NCI-H1417 (cell line): Measurements from ENCODE around the gene LAPTM5.

ENCODE experiments used
- DNase-seq, 3 experiments: peaks; one replicate each; lab custom pipeline; 2025; lab: John Stamatoyannopoulos, UW

The LAPTM5 gene

DNA sequence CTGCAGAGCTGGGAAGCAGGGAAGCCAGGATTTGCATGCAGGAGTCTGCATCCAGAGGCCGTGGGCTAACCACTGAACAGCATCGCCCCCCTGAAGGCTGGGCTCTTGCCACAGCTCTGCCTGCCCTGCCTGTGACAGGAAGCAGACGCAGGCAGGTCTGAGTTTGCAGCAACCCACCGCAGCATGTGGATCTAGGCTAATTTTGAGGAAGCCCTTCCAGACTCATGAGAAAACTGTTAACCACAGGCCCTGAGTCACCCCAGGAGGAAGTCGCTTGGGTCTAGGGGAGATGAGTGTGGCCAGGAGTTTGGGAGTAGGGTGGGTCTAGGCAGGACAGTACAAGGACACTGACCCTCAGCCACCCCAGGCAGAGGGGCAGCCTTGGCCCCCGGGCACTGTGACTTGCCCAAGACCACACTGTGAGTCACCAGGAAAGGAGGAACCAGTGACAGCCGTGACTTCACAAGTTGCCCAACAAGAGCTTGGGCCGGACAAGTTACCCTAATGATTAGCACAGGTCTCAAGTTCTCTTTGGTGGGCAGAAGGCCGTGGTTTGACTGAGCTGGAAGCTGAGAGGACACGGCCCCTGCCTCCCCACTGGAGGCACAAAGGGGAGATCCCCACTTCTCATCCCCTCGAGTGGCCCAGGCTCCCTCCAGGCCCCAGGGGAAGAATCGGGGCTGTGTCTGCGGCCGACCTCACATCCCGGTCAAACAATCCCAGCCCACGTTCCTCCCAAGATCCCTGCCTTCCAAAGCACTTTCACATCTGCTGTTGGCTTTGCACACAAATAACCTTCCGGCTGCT lies 826 bp downstream of the LAPTM5 start:
- DNase-seq = no peak

DNA sequence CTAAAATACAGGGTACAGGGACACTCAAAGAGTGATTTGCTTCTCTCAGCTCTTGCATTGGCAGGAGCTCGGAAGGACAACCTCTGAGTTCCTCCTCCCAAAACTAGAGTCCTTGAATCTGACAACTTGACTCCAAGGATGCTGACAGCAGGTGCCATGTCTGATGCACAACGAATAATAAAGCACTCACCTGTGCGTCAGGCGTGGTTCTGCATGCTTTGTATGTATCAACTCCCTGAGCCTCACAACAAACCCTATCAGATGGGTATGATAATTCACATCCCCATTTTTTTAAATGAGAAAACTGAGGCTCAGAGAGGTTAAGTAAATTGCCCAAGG lies 1.4 kb downstream of the LAPTM5 start:
- DNase-seq = no peak

- no peak for DNase-seq
These were observed 1.8 kb downstream of the LAPTM5 start for GRCh38 chr1:30755746-30756145.

DNA sequence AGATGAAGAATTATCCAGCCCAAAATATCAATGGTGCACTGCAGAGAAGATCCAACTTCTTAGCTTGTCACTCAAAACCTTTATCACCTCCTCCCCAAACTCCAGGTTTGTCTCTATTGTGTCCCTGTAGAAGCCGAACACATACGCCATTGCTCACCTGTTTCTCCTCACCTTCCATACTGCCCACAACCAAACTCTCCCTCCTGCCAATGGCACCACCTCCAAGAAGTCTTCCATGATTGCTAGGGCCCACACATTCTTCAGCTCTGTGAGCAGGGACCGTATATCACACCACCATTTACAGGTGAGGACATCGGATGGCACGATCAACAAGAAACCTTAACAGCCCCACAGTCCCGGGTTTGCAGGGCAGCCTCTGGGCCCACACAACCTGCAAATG lies 2.2 kb downstream of the LAPTM5 start:
- no peak for DNase-seq

DNA sequence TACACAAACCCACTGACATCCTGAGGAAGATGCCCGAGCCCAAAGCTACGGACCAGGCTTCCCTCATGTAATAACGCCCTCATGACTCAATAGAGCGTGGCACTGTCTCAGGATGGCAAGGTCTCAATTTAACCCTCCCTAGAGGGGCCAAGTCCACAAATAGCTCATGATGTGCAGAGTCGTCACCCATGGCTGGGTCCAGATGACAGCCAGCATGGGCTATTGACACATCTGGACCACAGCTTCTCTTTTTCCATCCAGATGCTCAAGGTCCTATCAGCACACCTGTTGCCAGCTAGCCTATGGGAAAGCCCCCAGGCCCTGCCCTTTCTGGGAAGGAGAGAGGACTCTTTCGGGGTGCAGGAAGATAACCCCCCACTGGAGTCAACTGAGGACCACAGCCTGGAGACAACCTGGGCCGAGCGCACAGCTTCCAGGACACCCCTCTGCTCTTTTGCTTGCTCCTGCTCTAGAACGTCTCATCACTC lies 2.8 kb downstream of the LAPTM5 start:
- no peak for DNase-seq

- DNase-seq = no peak
These were observed 3.9 kb downstream of the LAPTM5 start for GRCh38 chr1:30753660-30754123.

- no peak for DNase-seq
These were observed 4.5 kb downstream of the LAPTM5 start for GRCh38 chr1:30753118-30753517.

DNA sequence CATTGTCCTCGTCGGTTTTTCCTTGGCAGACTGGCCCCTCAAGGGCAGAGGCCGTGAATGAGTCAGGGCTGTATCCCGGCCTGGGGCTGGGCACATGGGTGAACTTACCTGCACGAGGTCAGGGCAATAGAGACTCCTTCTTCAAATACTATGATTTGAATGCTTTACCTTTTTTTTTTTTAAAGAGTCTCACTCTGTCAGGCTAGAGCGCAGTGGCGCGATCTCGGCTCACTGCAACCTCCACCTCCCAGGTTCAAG lies 5.0 kb downstream of the LAPTM5 start:
- no peak for DNase-seq

GRCh38 chr1:30751830-30752650 lies 5.5 kb downstream of the LAPTM5 start:
- DNase-seq = no peak

DNA sequence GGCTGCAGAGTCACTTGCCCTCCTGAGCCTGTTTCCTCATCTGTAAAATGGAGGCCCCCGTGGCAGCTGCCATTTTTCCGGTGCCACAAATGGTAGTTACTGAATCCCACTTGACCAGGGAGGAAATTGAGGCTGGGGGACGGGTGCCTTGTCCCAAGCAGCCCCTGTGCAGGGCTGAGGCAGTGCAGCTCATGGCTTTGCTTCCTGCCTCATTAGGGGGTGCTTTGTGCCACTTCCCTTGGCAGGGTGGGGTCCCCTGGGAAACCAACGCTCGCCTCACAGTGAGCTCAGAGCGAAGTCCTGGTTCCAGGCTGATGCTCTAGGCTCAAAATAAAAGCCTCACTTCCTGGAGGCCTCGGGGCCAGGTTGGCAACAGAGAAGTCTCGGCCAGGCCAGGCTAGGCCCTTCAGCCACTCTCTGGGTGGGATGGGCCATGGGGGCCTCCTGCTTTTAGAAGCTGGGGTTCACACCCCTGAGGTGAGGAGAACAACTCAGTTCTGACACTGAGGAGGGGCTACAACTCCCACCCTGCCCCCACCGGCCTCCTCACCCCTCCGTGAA lies 6.8 kb downstream of the LAPTM5 start:
- DNase-seq = no peak

DNA sequence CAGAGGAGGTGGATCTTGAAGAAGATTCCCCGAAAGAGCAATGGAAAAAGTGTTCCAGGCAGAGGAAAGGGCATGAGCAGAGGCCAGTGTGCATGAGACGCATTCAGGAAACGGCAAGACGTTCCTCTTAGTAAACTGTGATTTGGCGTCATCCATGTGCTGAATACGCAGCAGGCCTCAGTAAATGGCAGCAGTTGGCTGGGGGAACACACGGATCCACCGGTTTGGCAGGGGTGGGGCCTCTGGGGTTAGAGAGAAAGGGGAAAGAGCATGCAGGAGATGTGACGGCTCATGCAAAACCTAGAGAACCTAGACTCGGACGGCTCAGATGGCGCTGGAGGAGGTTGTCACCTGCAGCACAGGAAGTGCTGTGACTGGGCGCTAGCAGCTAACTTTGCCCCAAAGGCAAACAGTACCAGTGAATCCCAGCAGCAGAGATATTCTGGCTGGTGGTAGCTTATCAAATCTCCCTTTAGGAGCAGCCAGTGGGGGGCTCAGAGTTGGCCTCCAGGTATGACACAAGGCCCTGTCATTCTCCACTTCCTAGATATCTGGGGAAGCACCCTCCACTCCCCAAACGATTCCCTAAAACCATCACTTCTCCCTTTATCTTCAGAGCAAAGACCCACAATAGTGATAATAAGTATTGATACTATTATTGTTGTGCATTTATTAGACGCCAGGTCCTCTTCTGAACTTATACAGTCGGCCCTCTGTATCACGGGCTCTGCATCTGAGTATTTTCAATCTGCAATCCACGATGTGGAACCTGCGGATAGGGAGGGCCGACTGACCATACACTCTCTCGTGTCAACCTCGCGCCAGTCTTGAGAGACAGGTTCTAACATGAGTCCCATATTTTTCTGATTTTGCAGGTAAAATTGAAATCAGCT lies 7.6 kb downstream of the LAPTM5 start:
- no peak for DNase-seq

DNA sequence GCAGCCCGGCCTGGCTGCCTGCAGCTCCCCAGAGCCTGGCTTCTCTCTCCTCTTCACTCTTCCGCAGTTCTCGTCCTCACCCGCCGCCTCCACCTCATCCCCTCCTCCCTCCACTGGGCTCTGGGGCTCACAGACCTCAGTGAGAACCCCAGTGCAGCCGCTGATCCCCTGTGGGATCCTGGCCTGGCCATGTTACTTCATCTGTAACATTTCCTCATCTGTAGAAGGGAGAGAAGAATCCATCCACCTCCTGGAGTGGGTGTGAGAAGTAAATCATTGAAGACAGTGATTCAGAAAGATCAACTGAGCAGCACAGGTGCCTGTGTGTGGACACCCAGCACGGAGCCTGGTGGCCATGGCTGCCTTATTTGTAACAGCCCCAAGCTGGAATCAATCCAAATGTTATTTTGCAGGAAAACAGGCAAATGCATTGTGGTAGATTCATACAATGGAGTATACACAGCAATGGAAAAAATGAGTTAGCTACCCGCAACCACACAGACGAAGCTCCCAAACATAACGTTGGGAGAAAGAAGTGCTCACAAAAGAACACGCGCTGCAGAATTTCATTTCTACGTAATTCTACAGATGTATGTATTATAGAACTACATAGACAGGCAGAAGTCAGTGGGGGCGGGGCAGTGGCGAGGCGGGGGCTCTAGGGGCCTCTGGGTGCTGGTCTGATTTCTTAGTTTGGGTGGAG lies 8.7 kb downstream of the LAPTM5 start:
- DNase-seq = no peak

DNA sequence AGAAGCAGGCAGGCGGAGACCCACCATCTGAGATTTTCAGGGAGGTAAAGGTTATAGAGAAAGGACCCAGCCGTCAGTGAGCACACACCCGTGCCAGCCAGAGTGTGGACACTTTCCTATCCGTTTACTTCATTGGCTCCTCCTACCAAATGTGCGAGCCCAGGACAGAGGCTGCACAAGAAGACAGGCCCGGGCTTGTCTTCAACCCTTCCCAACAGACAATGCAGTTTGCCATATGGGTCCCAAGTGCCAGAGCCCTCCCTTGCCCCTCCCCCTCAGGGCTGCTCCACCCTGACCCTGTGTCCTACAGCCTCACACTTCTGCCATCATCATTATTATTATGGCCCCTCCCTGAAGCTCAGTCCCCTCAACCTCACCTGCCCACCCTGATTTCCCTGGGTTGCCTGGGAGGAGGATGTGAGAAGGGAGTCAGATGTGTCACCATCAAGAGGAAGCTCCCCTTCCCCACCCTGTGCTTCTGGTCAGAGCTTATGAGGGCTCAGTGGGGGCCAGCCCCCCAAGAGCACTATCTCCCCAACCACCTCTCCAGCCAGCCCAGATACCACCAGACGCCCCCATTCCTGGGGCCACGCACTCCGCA lies 9.4 kb downstream of the LAPTM5 start:
- peak; percentile 18 to 60 (median 58) for DNase-seq

- DNase-seq = no peak
These were observed 10.3 kb downstream of the LAPTM5 start for GRCh38 chr1:30747033-30748008.

DNA sequence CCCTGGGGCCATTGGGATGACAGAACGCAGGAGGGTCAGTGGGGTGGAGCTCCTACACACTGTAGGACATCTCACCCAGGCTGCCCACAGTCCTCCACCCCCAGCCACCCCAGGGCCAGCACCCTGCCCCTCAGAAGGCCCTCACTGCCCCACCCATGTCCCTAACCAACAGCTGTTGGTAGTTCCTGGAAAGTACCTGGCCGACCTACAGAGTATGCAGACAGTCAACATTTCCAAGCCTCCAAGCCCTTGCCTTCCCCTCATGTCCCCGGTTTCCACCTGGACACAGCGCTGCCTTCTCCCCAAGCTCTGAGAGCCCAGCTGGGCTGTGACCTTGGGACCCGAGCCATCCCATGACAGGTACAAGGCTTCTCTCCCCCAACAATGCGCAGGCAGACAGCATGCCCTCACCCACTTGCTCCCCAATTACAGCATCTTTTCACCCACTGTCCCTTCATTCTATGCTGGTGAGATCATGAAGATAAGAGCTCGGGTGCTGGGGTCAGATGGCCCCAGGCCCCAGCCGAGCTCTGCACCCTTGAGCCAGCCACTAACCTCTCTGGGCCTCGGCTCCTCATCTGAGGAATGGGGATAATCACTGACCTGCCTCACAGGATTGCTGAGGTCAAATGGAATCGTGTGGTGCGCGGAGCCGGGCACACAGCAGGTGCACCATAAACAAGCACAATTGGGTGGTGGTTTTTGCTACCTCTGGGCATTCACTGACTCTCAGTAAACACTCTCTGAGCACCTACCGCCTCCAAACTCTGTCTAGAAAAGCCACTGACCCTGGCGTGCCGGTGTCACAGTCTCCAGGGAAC lies 11.2 kb downstream of the LAPTM5 start:
- peak in 1 of 3 experiments; percentile 7 for DNase-seq

GRCh38 chr1:30745834-30746208 lies 11.8 kb downstream of the LAPTM5 start:
- no peak for DNase-seq

GRCh38 chr1:30745156-30745833 lies 12.3 kb downstream of the LAPTM5 start:
- DNase-seq = no peak

- DNase-seq = no peak
These were observed 13.4 kb downstream of the LAPTM5 start for GRCh38 chr1:30744060-30744756.
